Right lung (tissue), 10 donors: Measurements from ENCODE around the gene ATP10B. TPM values are rescaled to one million over a fixed set of nuclear protein-coding genes. Genes with fewer than 3 reads are reported as not detected.
"Not testable (repeated sequence)": the region's sequence is repeated elsewhere in the genome, so short reads cannot be mapped to it uniquely, and the experiment has no call there.

Experiments used
- DNase-seq, 2 donors: peaks; one replicate each; pipeline ENCODE4 v3.0.0-alpha.2; 2013
- long read RNA-seq, 8 donors: transcript quantifications; one replicate each; lab custom pipeline, GENCODE V29; 2026
- polyA plus RNA-seq, 5 donors: library from polyadenylated mRNA; unstranded; fragments of 120-200 nt; gene quantifications; one replicate each; pipeline versions ENCODE4 v1.2.1 to v1.2.3, GENCODE V29; 2013; ENCODE audit warnings: inconsistent platforms in 1 of 5, low replicate concordance in 1 of 5; ENCODE audit not compliant: insufficient read length in 5 of 5, insufficient read depth in 1 of 5

ATP10B gene
- polyA plus RNA-seq: under 1 TPM; 0.19 to 0.57 (median 0.23) TPM
- long read RNA-seq, donor 1: 0 reads
- long read RNA-seq, donor 2: 0 reads
- long read RNA-seq, donor 3: 0 reads
- long read RNA-seq, donor 4: 0 reads
- long read RNA-seq, donor 5: 0 reads
- long read RNA-seq, donor 6: 0 reads
- long read RNA-seq, donor 7: 0 reads
- long read RNA-seq, donor 8: 0 reads

DNA sequence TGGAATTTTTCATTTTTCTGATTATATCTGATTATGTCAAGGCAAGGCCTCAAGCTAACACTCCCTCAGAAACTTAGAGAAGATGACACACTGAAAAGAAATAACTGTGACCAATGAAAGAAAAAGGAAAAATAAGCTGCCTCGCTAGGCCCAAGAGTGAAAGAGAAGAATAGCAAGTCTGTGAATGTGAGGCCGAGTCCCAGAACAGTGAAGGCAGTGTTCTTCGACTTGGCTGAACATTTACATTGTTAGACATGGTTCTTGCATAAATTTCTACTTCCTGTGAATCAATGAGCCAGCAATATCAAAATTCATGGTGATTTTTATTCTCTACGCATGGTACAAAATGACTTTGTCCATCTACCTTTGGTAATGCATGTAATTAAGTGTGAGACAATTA, at the start of gene ATP10B:
Gene ATP10B (minus strand): TSS at position 163 of the 400 bp plus-strand sequence. CDS start 164,137 bp downstream, outside the sequence.
- DNase-seq: no peak

DNA sequence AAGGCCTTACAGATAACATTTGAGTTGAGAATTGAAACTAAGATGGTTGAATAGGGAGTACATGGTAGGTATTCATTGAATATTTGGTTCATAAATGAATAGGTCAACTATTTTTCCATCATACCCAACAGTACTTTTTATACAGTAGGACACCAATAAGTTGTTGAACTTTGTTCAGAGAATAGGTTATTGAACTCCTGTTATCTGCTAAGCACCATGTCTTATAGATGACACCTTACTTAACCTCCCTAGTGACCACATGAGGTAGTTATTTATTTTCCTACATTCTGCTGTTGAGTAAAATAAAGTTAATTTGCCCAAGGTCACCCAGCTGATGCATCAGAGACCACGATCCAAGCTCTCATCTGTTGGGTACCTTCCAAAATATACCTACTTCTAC, 49.6 kb upstream of the ATP10B start:
- DNase-seq: no peak

GRCh38 chr5:160899735-160900134, 47.7 kb upstream of the ATP10B start:
- DNase-seq: no peak

DNA sequence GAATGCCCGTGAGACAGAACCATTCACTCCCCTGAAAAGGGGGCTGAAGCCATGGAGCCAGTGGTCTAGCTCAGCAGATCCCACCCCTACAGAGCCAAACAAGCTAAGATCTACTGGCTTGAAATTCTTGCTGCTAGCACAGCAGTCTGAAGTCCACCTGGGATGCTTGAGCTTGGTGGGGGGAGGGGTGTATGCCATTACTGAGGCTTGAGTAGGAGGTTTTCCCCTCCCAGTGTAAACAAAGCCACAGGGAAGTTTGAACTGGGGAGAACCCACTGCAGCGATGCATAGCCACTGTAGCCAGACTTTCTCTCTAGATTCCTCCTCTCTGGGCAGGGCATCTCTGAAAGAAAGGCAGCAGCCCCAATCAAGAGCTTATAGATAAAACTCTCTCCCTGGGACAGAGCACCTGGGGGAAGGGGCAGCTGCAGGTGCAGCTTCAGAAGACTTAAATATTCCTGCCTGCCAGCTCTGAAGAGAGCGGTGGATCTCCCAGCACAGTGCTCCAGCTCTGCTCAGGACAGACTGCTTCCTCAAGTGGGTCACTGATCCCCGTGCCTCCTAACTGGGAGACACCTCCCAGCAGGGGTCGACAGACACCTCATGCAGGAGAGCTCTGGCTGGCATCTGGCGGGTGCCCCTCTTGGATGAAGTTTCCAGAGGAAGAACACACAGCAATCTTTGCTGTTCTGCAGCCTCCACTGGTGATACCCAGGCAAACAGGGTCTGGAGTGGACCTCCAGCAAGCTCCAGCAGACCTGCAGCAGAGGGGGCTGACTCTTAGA, 41.4 kb upstream of the ATP10B start:
- DNase-seq: not testable (repeated sequence)

DNA sequence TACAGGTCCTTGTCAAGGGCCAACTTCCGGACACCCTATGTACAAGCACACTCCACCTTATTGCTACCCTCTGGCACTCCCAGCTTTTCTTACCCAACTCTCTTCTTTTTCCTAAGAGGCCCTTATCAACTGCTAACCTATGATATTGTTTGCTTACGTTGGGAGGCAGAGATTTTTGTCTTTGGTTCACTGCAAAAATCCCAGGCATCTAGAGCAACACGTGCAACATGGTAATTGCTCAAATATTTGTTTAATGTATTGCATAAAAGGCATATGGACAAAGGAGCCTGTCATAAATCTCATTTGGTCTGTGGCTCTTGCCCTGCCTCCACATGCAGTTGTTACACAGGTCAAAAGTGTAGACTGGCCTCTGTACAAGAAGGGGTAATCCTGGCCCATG, 35.8 kb upstream of the ATP10B start:
- DNase-seq: peak; percentile 30 to 38

GRCh38 chr5:160873560-160874200, 21.7 kb upstream of the ATP10B start:
- not testable (repeated sequence) for DNase-seq

- DNase-seq: no peak
Observed at GRCh38 chr5:160869989-160870521, 18.0 kb upstream of the ATP10B start.

DNA sequence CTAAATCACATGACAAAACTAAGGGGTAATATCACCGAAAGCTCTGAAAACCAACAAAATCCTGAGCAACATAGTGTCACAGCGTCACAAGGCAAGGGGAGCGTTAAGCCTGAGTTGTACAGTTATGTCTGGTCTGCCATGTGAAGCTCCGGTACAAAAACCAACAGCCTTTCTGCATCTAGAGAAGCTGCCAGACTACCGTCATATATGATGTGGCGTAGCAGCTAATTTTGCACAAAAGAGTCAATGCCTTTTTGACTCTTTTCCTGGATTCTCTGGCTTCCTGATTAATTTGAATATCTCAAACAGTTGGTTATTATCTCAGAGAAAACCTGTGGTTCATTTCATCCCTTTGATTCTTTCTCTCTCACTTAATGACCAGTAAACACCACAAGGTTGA, 16.0 kb upstream of the ATP10B start:
- peak; percentile 28 to 42 for DNase-seq

DNA sequence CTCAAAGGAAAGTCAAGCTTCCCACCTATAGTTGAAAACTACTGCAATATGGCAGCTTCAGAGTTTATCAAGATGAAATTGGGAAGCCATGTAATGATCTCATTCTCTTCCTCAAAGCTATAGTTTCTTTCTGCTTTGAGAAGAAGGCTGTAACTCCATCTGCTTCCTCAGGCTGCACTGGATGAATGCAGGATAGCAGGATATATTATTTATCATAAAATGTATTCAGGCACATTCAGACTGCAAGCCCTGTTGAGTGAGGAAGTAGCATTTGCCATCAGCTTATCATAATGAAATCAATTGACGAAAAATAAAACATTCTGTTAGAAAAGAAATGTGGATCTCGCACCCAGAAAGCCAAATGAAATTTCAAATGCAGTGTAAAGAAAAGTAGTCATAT, 560 bp downstream of the ATP10B start:
- DNase-seq: no peak

DNA sequence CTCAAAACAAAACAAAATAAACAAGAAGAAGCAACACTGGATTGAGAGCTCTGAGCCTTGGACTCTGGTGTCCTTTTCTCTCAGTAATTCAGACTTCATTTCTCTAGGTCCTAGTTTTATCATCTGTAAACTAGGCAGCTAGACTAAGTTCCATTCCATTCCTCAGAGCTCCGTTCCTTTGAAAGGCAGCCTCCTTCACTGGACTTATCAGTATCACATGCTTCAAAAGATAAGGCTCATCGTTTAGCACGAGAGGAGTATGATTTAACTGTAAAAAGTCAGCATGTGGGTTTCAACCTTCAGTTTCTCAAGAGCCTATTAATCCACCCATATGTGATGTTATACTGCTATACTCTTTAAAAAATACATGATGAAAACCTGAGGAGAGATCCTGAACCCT, 1.6 kb downstream of the ATP10B start:
- no peak for DNase-seq

- no peak for DNase-seq
Observed at GRCh38 chr5:160847526-160848085, 4.4 kb downstream of the ATP10B start.

DNA sequence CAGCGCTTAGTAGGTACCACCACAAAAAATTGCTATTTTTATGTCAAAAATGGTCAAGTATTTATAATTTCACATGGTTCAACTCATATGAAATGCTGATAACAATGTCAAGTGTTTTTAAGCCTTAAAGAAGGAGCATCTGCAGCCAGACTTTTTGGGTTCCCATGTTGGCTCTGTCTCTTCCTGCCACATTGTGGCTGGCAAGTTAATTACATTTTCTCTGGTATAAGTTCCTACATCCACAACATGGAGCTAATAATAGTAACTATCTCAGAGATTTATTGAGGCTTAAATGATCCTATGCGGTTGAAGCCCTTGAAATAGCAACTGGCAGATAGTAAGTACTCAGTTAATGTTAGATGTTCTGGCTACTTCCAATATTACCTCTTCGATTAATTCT, 5.4 kb downstream of the ATP10B start:
- DNase-seq: no peak

DNA sequence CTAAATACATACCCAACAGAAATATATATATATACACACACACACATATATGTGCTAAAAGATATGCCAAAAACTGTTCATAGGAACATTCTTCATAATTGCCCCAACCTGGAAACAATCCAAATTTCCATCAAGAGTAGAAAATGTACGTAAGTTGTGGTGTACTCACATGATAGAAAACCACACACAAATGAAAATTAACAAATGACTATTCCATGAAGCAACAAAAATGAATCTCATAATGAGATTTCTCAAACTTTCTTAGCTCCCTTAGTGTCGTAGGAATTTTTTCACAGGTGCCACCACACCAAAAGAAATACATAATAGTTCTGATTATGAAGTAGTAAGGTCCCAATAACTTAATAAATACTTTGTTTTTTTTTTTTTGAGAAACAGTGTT, 7.8 kb downstream of the ATP10B start:
- DNase-seq: no peak

- no peak for DNase-seq
Observed at GRCh38 chr5:160843240-160843639, 8.8 kb downstream of the ATP10B start.

DNA sequence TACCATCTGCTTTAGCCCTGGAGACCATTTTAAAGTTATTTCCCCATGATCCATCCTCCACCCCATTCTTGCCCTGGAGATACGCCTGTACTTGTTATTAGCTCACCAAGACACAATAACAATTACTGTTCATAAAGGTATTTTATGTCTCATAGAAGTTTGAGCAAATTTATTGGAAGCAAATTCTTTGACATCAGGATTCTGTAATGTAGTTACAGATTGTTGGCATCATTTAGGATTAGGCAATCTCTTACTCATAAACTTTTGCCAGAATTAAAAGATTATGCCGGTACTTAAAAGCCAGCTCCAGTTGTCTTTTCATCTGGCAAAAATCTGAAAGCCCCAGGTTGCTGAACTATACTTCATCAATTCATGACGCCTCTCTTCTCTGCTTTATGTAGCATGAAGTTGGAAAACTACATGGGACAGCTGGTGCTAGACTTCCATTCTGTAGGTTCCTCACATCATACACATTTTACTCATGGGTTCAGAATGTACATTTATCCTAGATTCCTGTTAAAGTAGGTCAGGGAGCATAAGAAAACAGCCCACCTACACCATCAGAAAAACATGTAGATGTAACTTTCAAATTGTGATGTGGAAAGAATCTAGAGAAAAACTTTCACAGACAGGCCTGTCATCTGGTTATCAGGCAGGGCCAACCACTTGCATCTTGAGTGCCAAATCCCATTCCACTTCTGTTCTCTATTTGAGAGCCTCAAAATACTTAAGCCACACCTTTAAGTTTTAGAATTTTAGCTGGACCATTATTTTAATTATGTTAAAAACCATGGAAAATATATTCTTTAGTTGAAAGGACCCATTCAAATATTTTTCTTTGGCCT, 14.0 kb downstream of the ATP10B start:
- no peak for DNase-seq

DNA sequence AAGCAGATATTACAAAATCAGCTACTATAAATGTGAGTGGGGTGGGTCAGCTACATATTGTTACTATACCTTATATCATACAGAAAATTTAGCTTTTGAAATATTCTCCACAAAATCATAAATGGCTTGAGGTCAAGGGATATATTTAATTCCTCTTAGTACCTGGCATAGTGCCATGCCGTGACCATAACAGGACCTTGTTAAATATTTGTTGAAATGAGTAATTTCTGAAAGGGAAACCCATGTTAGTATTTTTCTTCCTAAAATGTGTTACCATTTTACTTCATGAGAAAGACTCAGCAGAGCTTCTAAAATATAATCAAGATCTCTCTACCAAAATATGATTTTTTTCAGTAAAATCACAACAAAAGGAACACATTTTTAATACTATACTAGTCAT, 14.8 kb downstream of the ATP10B start:
- DNase-seq: no peak

DNA sequence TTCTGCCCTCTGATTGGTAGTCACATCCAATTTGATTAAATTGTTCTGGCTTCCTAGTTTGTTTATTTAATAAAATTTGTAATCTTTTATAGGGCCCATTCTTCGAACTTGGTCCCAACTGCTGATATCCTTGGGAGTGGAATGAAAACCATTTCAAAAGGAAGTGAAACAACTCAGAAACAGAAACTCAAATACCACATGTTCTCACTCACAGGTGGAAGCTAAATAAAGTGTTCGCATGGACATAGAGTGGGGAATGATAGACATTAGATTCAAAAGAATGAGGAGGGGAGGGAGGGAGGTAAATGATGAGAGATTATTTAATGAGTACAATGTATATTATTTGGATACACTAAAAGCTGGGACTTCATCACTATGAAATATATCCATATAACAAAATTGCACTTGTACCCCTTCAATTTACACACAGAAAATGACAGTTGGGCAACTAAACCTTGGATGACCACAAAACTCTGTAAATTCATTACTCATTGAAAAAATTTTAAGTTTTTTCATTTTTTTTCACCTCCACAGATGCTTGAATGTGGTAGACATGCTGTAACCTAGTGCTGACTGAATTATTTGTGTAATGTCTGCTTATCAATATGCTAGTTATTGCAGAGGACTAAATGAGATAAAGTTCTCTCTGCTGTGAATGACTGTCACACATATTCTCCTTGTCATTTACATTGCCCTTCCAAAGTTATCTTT, 16.0 kb downstream of the ATP10B start:
- no peak for DNase-seq

GRCh38 chr5:160835376-160835775, 16.6 kb downstream of the ATP10B start:
- peak; percentile 58 to 68 for DNase-seq

GRCh38 chr5:160833806-160834205, 18.2 kb downstream of the ATP10B start:
- no peak for DNase-seq

DNA sequence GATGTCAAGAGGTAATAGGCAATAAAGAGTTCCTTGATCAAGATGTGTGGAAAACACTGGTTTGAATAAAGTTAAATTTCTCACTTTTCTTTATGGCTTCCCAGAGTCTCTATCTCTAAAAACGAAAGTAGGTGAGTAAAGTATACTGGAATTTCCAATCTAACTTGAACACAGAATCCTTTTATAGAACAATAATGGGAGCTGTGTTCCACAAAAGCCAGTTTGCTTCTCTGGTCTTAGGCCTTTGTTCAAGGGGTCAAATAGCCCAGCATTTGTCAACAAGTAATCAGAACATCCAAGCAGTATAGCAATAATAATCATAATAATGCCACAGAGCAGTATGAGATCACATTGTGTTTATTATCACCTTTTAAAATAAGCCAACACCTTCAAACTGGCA, 20.2 kb downstream of the ATP10B start:
- DNase-seq: no peak
